Heart left ventricle (tissue), 13 donors: ENCODE data around the gene CHAF1B.

Experiments used
- CTCF ChIP-seq, 12 donors: fragments of 200-600 bp; sonication (generic) in 4 of 12; IDR thresholded peaks; one replicate each; pipeline versions ENCODE4 v1.5.0 to v1.8.0; 2018 to 2022; ENCODE audit warnings: antibody characterized with exemption in 12 of 12, mild to moderate bottlenecking in 5 of 12
- POLR2A ChIP-seq, 2 donors: fragments of 450-650 bp; IDR thresholded peaks; one replicate each; pipeline ENCODE4 v1.6.1; 2017; ENCODE audit warnings: antibody characterized with exemption in 2 of 2, mild to moderate bottlenecking in 2 of 2, moderate library complexity in 2 of 2
- donor health status: ischemic (EF 13 %, LVEDD 7.1; RV severe dilation, severe dysfunction).
- donor health status: DM: no; HTN: yes; CAD: no.
- donor health status: DM: no; HTN: no; CAD: no.
- donor health status: ischemic (EF 25% LVEDD 6.9; RV normal size, moderate dysfunction).
- donor health status: ischemic (EF 25% LVEDD 5.7; RV mildly dilated, moderate dysfunction).
- donor health status: ischemic (EF 35%, LVEDD 5.7; RV mildly dilated, moderate dysfunction).
- donor health status: nonischemic (EF 11% LVEDD 7.7; RV severe dilation, severe dysfunction).
- donor health status: DM: yes; HTN: yes; CAD: no.
- donor health status: PGD.
- donor health status: ischemic (EF 29% LVEDD 5.4; RV normal size, mild dysfunction).
- donor health status: nonischemic (EF 23%, LVEDD 6.1; RV moderate dilation, normal function).

- TF ChIP-seq CTCF (IDR thresholded peaks at IDR 0.05) (no peak), POLR2A (IDR thresholded peaks at IDR 0.05) (no peak)
These were observed 49.0 kb downstream of the CHAF1B start for GRCh38 chr21:36434144-36434543.
